GM21786 (cell line): ENCODE data around the gene ERC2.

Experiments
- ATAC-seq: cut with Tn5 transposase; IDR thresholded peaks from one replicate; pipeline ENCODE4 v1.9.1; 2021; ENCODE audit not compliant: unreplicated experiment

ERC2 gene

DNA sequence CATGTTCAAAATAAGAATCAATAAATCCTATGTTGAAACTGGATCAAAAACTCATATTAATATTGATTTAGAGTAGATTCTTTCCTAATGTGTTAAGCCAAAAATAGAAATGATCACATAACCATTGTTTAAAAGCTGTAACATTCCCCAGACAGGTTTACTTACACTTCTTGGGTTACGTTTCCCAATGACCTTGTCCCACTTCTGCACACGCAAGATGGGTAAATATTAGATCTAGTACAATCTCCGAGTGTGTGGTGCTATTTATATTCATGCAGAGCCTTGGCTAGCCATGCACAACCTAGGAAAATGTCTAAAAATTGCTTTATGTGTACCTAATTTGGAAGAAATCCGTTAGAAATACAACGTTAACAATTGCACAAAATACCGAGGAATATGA, 39.6 kb downstream of the ERC2 start:
- no peak for ATAC-seq

DNA sequence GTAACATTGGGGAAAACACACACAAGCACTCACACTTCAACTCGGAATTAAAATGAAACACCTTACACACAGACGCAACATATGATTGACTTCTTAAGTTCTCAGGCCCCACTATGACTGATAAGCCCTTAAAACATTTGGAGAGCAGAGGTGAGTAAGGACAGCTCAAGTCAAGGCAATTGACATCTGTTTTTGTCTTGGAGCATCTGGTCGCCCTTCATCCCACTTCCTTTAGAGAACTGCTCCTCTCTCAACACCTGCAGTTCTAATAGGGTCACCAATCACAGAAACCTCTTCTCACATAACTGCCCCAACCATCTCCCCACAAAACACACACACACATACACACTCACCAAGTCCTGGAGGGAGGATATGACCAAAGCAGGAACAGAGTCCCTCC, 43.4 kb downstream of the ERC2 start:
- ATAC-seq, result no peak

DNA sequence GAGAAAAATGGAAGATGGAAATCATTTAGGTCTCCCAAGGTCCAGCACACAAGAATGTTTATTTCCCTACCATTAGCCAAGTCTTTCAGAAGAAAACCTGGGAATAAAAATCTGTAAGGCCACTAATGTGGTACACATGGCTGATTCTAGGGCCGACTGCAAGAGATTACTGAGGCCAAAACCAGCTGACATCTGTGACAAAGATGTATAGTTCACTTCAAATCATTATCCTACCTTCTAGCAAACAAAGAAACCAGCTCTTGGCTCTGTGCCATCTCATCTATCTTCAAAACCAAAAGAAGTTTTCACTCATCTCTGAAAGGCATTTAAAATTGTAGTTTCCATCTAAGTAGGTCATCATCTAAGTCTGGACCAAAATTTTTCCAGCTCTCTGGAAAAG, 43.9 kb downstream of the ERC2 start:
- no peak for ATAC-seq

DNA sequence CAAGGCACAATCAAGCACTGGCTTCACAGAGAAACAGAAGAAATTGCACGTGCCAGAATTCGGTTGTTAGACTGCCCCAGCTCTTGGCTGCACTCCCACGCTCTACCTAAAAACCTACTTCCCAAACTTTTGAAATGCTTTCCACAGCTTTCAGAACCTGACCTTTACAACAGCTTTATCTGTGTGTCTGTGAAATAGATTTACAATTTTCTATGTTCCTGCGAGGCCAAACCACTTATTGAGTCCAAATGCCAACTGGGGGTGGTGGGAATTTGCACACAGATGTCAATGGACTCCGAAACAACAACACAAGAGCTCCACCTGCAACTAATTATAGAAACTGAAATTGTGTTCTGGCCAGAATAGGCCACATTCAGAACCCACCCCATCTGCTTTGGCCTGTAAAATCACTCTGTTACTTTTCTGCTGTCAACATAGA, 44.6 kb downstream of the ERC2 start:
- no peak for ATAC-seq

DNA sequence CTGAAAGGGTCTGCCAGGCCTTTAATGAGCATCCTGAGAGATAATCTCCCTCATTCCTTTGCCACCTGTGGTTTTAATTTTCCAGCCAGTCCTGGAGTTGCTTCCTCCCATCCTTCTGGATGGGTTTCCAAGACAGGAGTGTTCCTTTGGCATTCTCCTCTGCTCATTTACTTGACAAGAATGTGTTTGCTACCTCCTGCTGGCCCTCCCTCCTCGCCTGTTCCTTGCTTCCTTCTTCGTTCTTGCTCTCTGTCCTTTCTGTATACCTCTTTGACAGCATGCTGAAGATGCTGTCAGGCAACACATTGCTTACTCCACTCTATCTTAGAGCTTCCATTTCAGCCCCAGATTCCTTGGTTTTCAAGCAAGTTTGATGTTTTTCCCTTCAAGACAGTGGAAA, 46.0 kb downstream of the ERC2 start:
- ATAC-seq, result no peak

DNA sequence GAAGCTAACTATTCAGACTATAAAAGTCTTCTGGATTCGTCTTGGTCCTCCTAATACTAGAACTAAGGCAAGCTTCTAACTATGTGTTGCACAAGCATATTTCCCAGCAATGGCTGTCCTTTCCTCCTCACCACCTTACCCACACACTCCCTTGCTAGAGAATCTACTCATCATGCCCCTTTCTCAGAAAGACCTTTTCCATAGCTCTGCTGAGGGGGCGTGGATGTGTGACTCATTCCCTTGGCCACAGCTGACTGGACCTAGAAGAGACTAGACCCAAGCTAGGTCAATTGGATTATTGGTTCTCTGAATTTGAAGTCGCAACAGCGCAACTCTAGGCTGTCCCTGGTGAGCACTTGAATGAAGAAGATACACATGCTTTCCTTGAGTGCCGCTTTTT, 47.1 kb downstream of the ERC2 start:
- no peak for ATAC-seq

DNA sequence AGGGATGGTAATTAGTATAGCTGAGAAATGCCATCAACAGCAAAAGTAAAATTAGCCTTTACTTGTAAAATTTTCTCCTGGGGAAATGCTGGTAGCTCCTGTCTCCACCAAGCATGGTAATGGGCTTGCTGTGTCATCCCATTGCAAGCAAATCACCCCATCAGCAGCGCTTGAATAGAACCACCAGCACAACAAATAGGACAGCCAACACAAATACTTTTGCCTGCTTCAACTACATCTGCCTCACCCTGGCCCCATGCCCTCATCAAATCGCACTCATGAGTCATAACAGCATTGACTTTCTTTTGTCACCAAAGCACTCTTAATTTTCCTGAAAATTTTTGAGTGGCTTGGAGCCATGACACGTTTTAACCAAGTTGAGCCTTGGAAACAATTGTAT, 52.6 kb downstream of the ERC2 start:
- ATAC-seq, result no peak

DNA sequence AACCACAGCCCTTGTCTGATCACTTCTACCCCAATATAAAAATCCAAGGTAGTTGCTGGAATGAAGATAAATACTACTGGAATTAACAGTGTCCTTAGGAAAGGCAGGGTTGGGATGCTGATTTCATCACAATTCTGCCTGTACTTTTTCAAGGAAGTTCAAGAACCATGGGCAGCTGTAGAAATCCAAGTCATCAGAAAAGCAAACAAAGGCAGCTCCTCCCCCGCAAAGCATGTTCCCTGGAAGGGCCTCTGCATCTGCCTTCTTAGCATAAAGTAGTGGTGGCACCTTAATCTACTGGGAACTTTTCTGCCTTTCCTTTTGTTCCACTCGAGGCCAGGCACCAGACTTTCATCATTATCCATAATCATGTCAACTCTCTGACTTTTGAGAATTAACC, 54.4 kb downstream of the ERC2 start:
- no peak for ATAC-seq

DNA sequence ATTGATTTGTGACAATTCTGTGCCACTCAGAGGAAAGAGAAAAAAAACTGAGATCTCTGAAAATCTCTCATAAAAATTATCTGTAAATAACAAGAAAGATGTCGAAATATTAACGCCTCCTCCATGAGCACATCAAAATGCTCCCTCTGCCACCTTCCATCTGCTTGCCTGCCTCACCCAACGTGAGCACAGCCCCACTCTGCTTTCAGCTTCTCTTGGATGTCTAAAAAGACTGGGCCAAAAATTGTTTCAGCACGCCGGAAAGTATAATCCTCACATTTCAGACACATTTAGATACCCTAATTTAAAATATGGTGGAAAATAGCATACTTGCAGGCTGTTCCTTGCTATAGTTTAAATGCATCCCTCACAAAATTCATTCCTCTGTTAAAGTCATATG, 57.1 kb downstream of the ERC2 start:
- no peak for ATAC-seq

DNA sequence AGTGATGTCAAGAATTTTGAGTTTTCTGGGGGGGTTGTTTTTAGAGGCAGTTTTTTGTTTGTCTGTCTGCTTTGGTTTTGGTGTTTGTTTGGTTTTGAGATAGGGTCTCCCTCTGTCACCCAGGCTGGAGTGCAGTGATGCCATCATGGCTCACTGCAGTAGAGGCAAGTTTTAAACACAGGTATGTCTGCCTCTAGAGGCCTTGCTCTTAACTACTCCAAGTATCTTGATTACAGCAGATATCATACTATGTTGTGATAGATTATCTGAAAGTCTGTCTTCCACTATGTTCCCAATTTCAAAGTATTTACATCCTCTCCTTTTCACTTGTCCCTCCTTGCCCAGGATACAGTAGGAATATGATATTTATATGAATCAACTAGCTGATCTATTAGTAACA, 57.7 kb downstream of the ERC2 start:
- no peak for ATAC-seq

DNA sequence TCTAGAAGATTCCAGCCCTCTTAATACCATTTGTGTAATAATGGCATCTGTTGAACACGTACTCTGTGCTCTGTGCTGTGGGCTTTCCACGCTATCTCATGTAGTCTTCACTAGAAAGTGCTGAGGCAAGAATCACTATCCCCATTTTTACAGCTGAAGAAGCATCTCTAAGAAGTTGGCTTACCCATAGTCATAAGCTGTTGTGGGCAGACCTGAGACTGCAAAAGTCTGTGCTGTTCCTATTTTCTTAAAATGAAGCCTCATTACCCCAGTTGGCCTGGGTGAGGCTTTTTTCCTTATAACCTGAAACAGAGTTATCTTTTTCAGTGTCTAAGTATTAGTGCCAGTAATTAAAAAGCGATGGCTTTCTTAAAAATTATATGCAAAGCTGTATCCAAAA, 58.5 kb downstream of the ERC2 start:
- ATAC-seq, result no peak

DNA sequence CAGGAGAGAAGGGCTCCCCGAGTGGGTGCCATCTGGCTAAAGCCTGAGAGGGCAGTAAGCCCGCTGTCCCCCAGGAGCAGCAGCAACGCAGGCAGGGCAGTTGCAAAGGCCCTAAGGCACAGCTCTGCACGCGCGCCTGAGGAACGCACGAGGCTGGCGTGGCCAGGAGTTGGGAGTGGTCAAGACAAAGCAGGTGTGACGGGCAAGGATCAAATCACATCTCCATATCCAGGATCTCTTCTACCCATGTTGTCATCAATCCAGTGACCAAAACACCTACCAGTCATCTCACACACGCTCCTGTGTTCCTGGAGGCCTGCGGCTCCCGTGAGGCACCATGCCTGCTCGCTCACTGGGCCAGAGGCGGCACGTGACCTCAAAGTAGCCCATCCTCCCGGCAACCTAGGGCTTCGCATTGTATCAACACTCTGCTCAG, 59.5 kb downstream of the ERC2 start:
- ATAC-seq, result no peak

DNA sequence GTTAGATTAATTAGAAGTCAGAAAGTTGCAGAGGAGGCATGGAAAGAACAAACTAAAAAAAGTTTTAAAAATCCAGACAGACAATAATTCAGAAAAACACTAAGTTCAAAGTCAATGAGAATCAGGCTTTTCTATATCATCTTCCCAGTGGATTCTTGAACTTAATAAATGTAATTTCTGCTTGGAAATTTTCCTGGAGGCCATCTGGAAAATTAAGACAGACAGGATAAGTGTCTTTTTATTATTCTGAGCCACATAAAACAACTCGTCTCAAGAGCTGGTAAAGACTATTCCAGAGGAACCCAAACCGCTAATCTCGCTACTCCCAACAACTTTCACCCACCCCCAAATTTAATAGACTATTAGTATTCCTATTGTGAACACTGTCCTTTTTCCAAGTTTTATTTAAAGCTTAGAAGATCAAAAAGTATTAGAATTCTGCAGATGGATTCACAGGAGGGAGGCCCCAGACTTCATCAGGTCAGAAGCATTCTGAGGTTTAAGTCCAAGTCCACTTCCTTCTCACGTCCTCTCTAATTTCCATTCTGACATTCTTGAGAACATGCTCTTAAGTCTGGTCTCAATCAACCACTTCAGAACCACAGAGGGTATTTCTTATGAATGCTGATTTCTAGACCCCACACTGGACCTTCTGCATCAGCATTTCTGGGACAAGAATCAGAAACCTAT, 61.3 kb downstream of the ERC2 start:
- no peak for ATAC-seq

DNA sequence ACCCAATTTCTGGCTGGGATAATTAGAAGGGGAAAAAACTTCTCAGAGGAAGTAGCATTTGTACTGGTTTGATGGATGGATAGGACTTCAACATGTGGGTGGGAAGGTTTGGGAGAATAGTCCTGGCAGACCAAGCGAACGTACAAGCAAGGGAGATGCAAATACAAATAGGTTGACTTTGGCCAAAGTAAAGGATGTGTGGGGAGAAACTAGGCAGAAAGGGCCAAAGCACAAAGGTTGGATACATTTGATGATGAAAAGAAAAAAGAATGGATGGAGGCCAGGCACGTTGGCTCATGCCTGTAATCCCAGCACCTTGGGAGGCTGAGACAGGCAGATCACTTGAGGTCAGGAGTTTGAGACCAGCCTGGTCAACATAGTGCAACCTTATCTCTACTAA, 63.4 kb downstream of the ERC2 start:
- ATAC-seq, result no peak

DNA sequence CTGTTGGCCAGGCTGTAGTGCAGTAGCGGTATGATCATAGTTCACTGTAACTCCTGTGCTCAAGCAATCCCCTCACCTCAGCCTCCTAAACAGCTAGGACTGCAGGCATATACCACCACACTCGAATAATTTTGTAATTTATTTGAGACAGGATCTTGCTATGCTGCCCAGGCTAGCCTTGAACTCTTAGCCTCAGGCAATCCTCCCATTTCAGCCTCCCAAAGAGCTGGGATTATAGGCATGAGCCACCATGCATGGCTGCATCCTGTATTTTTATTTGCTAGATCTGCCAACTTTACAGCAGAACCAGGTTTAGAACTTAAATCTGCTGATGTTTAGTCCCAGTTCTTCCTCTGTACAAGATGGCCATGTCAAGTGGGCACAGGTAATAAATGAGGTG, 69.6 kb downstream of the ERC2 start:
- ATAC-seq, result no peak

DNA sequence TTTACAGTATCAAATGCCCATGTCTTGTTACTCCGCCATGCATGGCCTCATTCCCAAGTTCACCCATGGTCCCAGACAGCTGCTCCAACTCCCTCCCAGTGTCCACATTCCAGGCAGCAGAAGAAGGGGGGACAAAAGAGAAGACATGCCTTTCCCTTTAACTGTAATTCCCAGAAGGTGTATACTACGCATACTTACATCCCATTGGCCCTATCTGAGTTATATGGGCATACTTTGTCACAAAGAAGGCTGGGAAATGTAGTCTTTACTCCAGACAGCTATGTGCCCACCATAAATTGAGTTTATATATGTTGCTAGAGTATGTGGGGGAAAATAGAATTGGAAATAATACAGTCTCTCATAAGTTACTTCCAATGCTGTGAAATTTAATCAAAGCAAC, 70.5 kb downstream of the ERC2 start:
- no peak for ATAC-seq

DNA sequence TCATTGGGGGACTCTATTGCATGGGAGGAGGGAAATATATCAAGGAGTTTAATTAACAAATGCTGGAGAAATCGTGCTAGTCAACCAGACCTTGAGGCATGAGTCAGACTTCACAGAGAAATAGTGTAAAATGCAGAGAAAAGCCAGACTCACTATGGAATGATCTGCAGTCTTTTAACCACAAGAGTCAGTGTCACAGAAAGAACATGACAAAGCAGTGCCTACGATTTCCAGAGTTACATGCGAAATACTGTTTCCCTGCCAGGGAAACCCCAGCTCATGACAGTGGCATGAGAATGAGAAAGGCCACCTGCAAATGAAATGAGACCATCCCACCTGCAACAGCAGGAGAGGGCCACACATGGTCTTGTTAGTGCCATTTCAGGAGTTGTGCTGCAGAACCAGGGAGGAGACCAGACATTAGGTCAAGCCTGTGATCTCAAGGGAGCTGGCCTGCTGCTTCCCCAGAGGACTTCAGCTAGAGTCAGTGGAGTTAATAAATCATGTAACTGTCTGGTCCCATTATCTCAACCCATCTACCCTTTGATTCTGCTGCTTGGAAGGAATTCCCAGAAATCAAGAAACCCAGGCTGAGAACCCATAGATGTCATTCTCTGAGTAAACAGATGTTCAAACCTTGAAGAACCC, 79.0 kb downstream of the ERC2 start:
- no peak for ATAC-seq

DNA sequence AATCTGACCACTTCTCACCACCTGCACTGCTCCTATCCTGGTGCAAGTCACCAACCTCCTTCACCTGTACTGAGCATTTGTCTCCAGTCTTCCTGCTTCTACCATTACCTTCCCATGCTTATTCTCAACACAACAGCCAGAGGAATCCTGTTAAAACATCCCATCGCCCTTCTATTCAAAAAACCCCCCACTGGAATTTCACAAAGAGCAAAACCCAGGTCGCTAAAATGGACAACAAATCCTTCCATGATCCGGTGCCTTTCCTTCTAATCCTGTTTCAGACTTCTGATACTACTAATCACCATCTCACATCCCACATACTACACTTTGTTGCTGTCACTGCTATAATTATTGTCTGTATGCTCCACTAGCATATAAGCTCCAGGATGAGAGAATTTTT, 85.2 kb downstream of the ERC2 start:
- ATAC-seq, result no peak

DNA sequence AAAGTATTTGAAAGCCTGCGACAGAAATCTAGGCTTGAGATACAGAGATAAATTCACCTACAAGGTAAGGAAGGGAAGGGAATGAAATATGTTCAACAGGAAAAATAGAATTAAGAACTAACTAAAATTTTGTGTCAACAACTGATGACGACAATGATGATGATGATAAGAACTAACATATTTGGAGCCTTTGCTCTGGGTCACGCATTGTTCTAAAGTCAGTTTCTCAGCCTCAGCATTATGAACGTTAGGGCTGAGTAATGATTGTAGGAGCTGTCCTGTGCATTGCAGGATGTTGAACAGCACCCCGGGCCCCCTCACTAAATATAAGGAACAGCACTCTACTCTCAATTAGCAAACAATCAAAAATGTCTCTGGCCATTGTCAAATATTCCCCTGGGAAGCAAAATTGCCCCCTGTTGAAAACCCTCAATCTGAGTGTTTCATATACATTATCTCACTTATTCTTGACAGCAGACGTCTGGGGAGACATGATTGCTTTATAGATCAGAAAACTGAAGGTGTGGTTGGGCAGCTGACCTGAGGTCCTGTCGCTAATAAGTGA, 88.5 kb downstream of the ERC2 start:
- no peak for ATAC-seq

DNA sequence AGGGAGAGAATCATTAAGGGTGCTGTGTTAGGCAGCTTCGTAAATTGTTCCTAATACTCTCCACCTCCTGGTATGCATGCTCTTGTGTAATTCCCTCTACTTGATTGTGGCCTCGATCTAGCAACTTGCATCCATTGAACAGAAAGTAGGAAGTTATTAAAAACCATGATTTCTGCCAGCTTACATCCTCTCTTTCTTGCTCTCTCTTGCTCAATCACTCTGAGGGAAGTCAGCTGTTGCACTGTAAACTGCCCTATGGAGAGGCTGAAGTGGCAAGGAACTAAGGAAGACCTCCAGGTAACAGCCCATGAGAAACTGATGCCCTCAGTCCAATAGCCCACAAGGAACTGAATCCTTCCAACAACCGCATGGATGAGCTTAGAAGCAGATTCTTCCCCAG, 92.6 kb downstream of the ERC2 start:
- ATAC-seq, result no peak

DNA sequence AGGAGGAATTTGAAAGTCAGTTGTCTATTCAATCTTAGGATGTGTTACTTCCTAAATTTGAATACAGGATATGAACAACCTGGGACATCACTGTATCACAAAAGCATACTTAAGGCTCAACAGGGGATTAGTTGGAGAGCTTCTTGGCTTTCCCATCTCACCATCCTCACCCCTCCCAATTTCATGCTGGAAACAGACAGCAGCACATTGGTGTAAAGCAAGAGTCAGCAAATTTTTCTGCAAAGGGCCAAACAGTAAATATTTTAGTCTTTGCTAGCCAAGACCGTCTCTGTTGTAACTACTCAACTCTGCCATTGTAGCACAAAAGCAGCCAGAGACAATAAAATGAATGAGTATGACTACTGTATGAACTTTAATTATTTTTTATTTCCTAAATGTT, 94.9 kb downstream of the ERC2 start:
- no peak for ATAC-seq

DNA sequence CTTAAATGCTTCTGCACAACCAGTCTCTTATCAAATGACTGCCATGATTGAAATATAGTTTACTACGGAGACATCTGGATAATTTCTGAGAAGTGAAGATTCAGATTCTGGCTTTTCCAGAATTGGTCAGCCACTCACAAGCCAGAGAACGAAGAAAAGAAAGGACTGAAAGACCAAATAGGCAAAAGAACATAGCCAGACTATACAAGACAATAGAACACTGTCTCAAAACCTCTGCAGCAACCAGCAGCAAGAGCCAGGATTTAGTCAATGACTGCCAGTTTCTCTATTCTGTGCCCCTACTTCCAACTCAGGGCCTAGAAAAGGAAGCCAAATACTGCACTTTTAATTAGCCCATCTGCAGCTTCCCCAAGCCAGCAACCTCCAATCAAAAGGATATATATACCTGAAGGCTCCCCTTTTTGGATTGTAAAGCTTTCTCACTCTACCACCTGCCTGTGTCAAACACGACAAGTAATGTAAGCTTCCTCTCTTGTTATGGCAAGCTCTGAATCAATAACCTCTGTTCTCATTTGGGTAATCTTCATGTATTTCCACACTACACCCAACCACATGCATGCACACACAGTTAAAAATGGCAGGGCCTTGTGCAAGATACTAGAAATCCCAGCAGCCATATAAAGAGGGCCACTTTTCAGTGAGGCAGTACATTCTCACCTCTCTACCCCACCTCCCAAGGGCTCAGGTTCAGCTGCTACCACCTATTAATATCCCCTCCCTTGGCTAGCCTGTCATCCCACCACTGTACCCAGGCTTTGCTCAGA, 97.1 kb downstream of the ERC2 start:
- no peak for ATAC-seq
